ENCODE data around the gene ACBD6.

- TF ChIP-seq CTCF (IDR thresholded peaks at IDR 0.05; ENCODE audit: low read depth, low read length, poor library complexity, severe bottlenecking) (no peak), EZH2phosphoT487 (IDR thresholded peaks at IDR 0.05; ENCODE audit: borderline replicate concordance, low read length) (no peak)
Observed at GRCh38 chr1:180524160-180524914, 22.0 kb upstream of the ACBD6 start.

All from DOHH2 (cell line).